Measurements from ENCODE around the gene LRRC47.

LRRC47 gene

DNA sequence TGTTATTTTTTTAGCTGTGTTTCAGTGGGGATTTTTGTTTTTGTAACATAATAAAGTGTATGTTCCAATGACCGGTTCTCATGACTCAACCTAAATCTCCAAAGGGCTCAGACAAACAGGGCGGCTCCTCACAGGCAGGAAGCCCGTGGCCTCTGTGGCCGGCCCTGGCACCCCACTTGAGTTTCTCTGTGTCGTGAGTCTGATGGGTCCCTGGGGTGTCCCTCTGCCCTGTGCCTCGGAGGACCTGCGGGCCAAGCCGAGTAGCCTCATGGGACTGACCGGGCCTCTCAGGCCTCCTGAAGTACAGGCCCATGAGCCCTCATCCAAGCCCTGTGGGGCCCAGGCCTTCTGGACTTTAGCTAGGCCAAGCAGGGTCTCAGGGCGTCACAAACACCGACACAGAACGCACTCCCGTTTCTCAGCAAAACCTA is 60.2 kb downstream of the LRRC47 start:
- ChIA-PET POLR2A (no interaction called here), CTCF (no interaction called here)
- DNase-seq (ENCODE audit: extremely low spot score) = no peak
- TF ChIP-seq CTBP1 (IDR thresholded peaks at IDR 0.05; ENCODE audit: borderline replicate concordance) (no peak), FOXK2 (IDR thresholded peaks at IDR 0.05) (no peak), FOXM1 (IDR thresholded peaks at IDR 0.05; ENCODE audit: borderline replicate concordance) (no peak), NFRKB (IDR thresholded peaks at IDR 0.05) (no peak), LEF1 (IDR thresholded peaks at IDR 0.05; ENCODE audit: borderline replicate concordance) (no peak), ELF4 (IDR thresholded peaks at IDR 0.05) (no peak), SUZ12 (IDR thresholded peaks at IDR 0.05) (no peak), TARDBP (IDR thresholded peaks at IDR 0.05) (no peak), HDGF (IDR thresholded peaks at IDR 0.05; ENCODE audit: borderline replicate concordance) (no peak), SP1 (IDR thresholded peaks at IDR 0.05) (no peak), BHLHE40 (IDR thresholded peaks at IDR 0.05; ENCODE audit: borderline replicate concordance) (no peak), ARNT (IDR thresholded peaks at IDR 0.05) (no peak), FOXA1 (IDR thresholded peaks at IDR 0.05) (no peak)
- TF ChIP-seq, protein P1, sequence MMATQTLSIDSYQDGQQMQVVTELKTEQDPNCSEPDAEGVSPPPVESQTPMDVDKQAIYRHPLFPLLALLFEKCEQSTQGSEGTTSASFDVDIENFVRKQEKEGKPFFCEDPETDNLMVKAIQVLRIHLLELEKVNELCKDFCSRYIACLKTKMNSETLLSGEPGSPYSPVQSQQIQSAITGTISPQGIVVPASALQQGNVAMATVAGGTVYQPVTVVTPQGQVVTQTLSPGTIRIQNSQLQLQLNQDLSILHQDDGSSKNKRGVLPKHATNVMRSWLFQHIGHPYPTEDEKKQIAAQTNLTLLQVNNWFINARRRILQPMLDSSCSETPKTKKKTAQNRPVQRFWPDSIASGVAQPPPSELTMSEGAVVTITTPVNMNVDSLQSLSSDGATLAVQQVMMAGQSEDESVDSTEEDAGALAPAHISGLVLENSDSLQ (IDR thresholded peaks at IDR 0.05) = no peak

DNA sequence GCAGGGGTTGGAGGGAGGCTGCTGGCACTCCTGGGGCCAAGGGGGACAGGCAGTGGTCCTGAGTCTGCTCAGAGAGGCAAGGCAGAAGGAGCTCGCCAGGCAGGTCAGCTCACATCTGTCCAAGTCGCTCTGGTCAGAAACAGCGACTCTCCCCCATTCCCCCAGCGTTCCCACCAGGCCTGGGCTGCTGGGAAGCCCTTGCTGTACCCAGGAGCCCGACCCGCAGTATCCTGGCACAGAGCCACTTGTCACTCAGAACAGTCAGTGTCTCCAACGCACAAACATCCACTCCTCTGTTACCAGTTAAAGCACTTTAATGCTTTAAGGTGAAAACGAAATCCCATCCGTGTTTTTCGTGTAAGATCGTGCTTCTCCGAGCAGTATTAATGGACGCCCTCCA is 60.6 kb downstream of the LRRC47 start:
- CTCF ChIA-PET = no interaction called here
- no peak for DNase-seq (ENCODE audit: extremely low spot score)
- POLR2A ChIA-PET = no interaction called here
- TF ChIP-seq BHLHE40 (IDR thresholded peaks at IDR 0.05; ENCODE audit: borderline replicate concordance) = no peak
- TF ChIP-seq CTBP1 (IDR thresholded peaks at IDR 0.05; ENCODE audit: borderline replicate concordance) = no peak
- no peak for TF ChIP-seq LEF1 (IDR thresholded peaks at IDR 0.05; ENCODE audit: borderline replicate concordance)
- no peak for TF ChIP-seq ELF4 (IDR thresholded peaks at IDR 0.05)
- TF ChIP-seq TARDBP (IDR thresholded peaks at IDR 0.05) = no peak
- no peak for TF ChIP-seq HDGF (IDR thresholded peaks at IDR 0.05; ENCODE audit: borderline replicate concordance)
- no peak for TF ChIP-seq NFRKB (IDR thresholded peaks at IDR 0.05)
- no peak for TF ChIP-seq FOXM1 (IDR thresholded peaks at IDR 0.05; ENCODE audit: borderline replicate concordance)

DNA sequence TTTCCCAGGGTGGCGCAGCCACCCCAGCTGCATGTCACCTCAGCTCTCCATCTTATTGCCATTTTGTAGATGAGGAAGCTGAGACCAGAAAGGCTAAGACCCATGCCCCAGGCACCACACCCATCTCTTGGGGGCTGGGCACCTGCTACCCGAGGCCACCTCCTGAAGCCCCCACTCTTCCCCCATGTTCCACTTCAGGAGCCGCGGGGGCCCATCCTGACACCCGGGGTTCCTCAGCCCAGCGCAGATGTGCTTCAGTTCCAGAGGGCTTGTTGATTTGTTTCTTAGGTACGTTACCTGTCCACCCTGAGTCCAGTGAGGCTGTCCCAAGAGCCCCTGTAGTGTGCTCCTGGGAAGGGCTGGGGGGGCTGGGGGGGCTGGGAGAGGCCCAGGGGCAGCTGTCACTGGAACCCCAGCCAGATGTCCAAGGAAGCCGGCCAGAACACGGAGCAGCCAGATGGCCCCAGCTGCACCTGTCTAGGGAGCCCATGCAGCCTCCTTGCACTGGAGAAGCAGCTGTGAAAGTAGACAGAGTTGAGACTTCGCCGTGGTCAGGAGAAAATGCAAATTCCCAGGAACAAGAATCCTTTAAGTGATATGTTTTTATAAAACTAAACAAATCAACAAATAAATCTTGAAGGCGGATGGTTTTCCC is 61.1 kb downstream of the LRRC47 start:
- CTCF ChIA-PET = no interaction called here
- DNase-seq (ENCODE audit: extremely low spot score) = no peak
- POLR2A ChIA-PET = interaction anchor here (0.6 kb wide), 1 partner anchor 9 kb away, joined by 3 read pairs; no protein-coding TSS in a partner anchor
- no peak for TF ChIP-seq NFRKB (IDR thresholded peaks at IDR 0.05)
- TF ChIP-seq, protein P1 (IDR thresholded peaks at IDR 0.05) = no peak
- TF ChIP-seq CTBP1 (IDR thresholded peaks at IDR 0.05; ENCODE audit: borderline replicate concordance) = no peak
- TF ChIP-seq TARDBP (IDR thresholded peaks at IDR 0.05) = no peak
- no peak for TF ChIP-seq ELF4 (IDR thresholded peaks at IDR 0.05)
- no peak for TF ChIP-seq FOXM1 (IDR thresholded peaks at IDR 0.05; ENCODE audit: borderline replicate concordance)
- no peak for TF ChIP-seq ZNF384 (IDR thresholded peaks at IDR 0.05)
- TF ChIP-seq FOXK2 (IDR thresholded peaks at IDR 0.05) = no peak
- TF ChIP-seq SP1 (IDR thresholded peaks at IDR 0.05) = no peak
- no peak for TF ChIP-seq ARNT (IDR thresholded peaks at IDR 0.05)
- no peak for TF ChIP-seq LEF1 (IDR thresholded peaks at IDR 0.05; ENCODE audit: borderline replicate concordance)
- no peak for TF ChIP-seq L3MBTL2 (conservative IDR thresholded peaks at IDR 0.05)
- TF ChIP-seq FOXA1 (IDR thresholded peaks at IDR 0.05) = no peak
- TF ChIP-seq HDGF (IDR thresholded peaks at IDR 0.05; ENCODE audit: borderline replicate concordance) = no peak
- TF ChIP-seq BHLHE40 (IDR thresholded peaks at IDR 0.05; ENCODE audit: borderline replicate concordance) = no peak
- TF ChIP-seq SUZ12 (IDR thresholded peaks at IDR 0.05) = no peak

DNA sequence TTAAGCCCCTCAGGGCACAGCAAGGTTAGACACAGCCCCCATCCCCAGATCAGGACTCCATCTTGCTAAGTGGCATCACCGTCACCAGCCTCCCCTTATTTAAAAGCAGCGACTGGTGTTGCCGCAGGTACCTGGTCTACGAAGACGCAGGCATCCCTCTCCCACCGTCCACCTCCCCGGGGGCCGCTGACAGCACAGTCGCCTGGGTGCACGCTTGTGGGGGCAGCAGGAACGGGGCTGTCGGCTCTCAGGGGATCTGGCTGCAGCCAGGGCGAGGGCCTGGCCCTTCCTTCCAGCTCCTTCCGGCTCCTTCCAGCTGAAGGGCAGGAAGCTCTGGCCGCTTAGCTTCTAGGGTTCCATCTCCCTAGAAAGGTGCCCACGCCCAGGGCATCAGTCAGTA is 61.7 kb downstream of the LRRC47 start:
- no peak for TF ChIP-seq NFRKB (IDR thresholded peaks at IDR 0.05)
- no peak for TF ChIP-seq TARDBP (IDR thresholded peaks at IDR 0.05)
- TF ChIP-seq, protein P1 (IDR thresholded peaks at IDR 0.05) = no peak
- TF ChIP-seq LEF1 (IDR thresholded peaks at IDR 0.05; ENCODE audit: borderline replicate concordance) = no peak
- TF ChIP-seq ZNF384 (IDR thresholded peaks at IDR 0.05) = no peak
- TF ChIP-seq L3MBTL2 (conservative IDR thresholded peaks at IDR 0.05) = no peak
- no peak for TF ChIP-seq FOXA1 (IDR thresholded peaks at IDR 0.05)
- TF ChIP-seq SUZ12 (IDR thresholded peaks at IDR 0.05) = no peak
- no peak for TF ChIP-seq CTBP1 (IDR thresholded peaks at IDR 0.05; ENCODE audit: borderline replicate concordance)
- no peak for TF ChIP-seq HDGF (IDR thresholded peaks at IDR 0.05; ENCODE audit: borderline replicate concordance)
- no peak for TF ChIP-seq SP1 (IDR thresholded peaks at IDR 0.05)
- no peak for DNase-seq (ENCODE audit: extremely low spot score)
- CTCF ChIA-PET = no interaction called here
- POLR2A ChIA-PET = interaction anchor here (0.6 kb wide), 1 partner anchor 10 kb away, joined by 3 read pairs; no protein-coding TSS in a partner anchor

DNA sequence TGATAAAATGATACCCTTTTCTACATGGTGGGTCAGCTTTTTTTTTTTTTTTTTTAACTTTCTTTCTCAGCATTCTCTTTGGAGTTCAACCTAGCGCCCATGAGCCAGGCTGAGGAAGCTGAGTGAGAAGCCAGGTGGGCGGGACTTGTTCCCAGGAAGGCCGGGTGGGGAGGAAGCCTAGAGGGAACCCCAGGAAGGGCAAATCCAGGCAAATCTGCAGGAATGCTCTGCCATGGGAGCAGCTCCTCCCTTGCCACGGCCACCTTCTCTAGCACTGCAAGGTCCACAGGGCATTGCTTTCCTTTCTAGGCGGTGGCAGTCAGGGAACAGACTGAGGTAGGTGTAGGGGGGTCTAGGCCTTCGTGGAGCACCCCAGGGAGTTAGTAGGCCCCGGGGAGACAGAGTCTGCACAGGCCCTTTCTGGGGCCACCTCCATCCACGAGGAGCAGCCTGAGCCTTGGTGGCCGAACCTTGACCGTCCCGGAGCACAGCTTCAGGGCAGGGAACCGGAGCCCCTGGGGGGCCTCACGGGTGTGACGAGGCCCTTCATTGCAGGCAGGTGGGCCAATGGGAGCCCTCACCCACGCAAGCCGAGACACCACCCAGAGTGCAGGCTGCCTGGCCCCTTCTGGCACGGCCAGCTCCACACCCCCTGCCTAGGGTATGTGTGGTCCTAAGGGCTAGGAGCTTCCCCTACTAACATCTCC is 62.3 kb downstream of the LRRC47 start:
- ChIA-PET CTCF (no interaction called here), POLR2A (no interaction called here)
- DNase-seq (ENCODE audit: extremely low spot score) = no peak
- TF ChIP-seq BHLHE40 (IDR thresholded peaks at IDR 0.05; ENCODE audit: borderline replicate concordance) (no peak), HDGF (IDR thresholded peaks at IDR 0.05; ENCODE audit: borderline replicate concordance) (no peak), CTBP1 (IDR thresholded peaks at IDR 0.05; ENCODE audit: borderline replicate concordance) (no peak), ZNF384 (IDR thresholded peaks at IDR 0.05) (no peak), ELF4 (IDR thresholded peaks at IDR 0.05) (no peak), LEF1 (IDR thresholded peaks at IDR 0.05; ENCODE audit: borderline replicate concordance) (no peak), SP1 (IDR thresholded peaks at IDR 0.05) (no peak), FOXK2 (IDR thresholded peaks at IDR 0.05) (no peak), NFRKB (IDR thresholded peaks at IDR 0.05) (no peak), TARDBP (IDR thresholded peaks at IDR 0.05) (no peak), L3MBTL2 (conservative IDR thresholded peaks at IDR 0.05) (no peak), ARNT (IDR thresholded peaks at IDR 0.05) (no peak), FOXA1 (IDR thresholded peaks at IDR 0.05) (no peak)

Data from HEK293T (cell line).